Lung (tissue), 12 donors: ENCODE data around the gene MIX23. TPM values are rescaled to one million over a fixed set of nuclear protein-coding genes. Genes with fewer than 3 reads are reported as not detected.

Experiments
- ATAC-seq: fragments of 200-7000 bp; cut with Tn5 transposase; one replicate; pipeline ENCODE4 v1.9.1; 2020; ENCODE audit warnings: moderate number of reproducible peaks; ENCODE audit not compliant: insufficient read depth, low FRiP score
- DNase-seq, 3 donors: peaks; one replicate each; pipeline ENCODE4 v3.0.0-alpha.2; 2013 to 2017
- H3K27ac ChIP-seq, 2 donors: one replicate each; pipeline ENCODE4 v1.5.1; 2013; ENCODE audit warnings: mild to moderate bottlenecking in 2 of 2, moderate library complexity in 2 of 2, control low read depth in 1 of 2, inconsistent platforms in 1 of 2, low read depth in 1 of 2, low read length in 1 of 2
- H3K27me3 ChIP-seq, 3 donors: one replicate each; pipeline ENCODE4 v1.5.1; 2013; ENCODE audit warnings: low read length in 2 of 3; ENCODE audit not compliant: control insufficient read depth in 3 of 3, insufficient read depth in 3 of 3
- H3K36me3 ChIP-seq, 4 donors: one replicate each; pipeline ENCODE4 v1.5.1; 2013; ENCODE audit warnings: low read length in 4 of 4, mild to moderate bottlenecking in 1 of 4, moderate library complexity in 1 of 4; ENCODE audit not compliant: control insufficient read depth in 4 of 4, insufficient read depth in 4 of 4
- H3K4me1 ChIP-seq, 5 donors: one replicate each; pipeline ENCODE4 v1.5.1; 2013; ENCODE audit warnings: low read length in 5 of 5, mild to moderate bottlenecking in 2 of 5, moderate library complexity in 1 of 5; ENCODE audit not compliant: control insufficient read depth in 5 of 5, insufficient read depth in 5 of 5
- H3K4me3 ChIP-seq: one replicate; pipeline ENCODE4 v1.5.1; 2013; ENCODE audit warnings: mild to moderate bottlenecking, control low read depth, moderate library complexity
- H3K9ac ChIP-seq, 2 donors: one replicate each; pipeline ENCODE4 v1.5.1; 2013; ENCODE audit warnings: low read length in 2 of 2, control low read depth in 1 of 2; ENCODE audit not compliant: insufficient read depth in 1 of 2
- H3K9me3 ChIP-seq, 4 donors: one replicate each; pipeline ENCODE4 v1.5.1; 2013; ENCODE audit warnings: low read length in 3 of 4, mild to moderate bottlenecking in 1 of 4, moderate library complexity in 1 of 4; ENCODE audit not compliant: control insufficient read depth in 4 of 4, insufficient read depth in 3 of 4
- CTCF ChIP-seq: IDR thresholded peaks from 2 replicates; pipeline ENCODE4 v1.5.1; 2012; ENCODE audit warnings: mild to moderate bottlenecking; ENCODE audit errors: control extremely low read depth, extremely low read depth
- WGBS, 2 donors: extraction: QIAGEN DNeasy Blood & Tissue Kit; methylation state at CpG; one replicate each; pipeline ENCODE4 v1.1.7; 2013; 5-methylcytosine and 5-hydroxymethylcytosine counted together
- polyA plus RNA-seq, 2 donors: library from polyadenylated mRNA; stranded (reverse); fragments of 200-250 nt; gene quantifications; one replicate each; pipeline ENCODE4 v1.2.1, GENCODE V29; 2013
- total RNA-seq, 2 donors: library from RNA; depleted of rRNA in 1 of 2; stranded (reverse); fragments of >200 nt in 1 of 2; gene quantifications; one replicate each; pipeline ENCODE4 v1.2.1, GENCODE V29; 2014 to 2021
- donor health status: control.
- donor health status: control.
- donor health status: Bipolar disorder and iron deficiency.
- donor health status: healthy.
- donor health status: DM: yes; HTN: yes; CAD: no.

MIX23 gene
- total and polyA plus RNA-seq, 4 donors = 17.8 to 40.4 (median 21.4) TPM

- DNase-seq = peak; percentile 95 to 97 (median 96)
- Histone ChIP-seq H3K9ac (peak within 1 kb of the TSS; percentile 80 to 94), H3K27ac (peak within 1 kb of the TSS; percentile 90 to 94), H3K36me3 (peaks cover 0 to 4% (median under 1%) of the 10 kb centered on the region in 4 donors), H3K27me3 (no peaks in the 10 kb centered on the region), H3K9me3 (no peaks in the 10 kb centered on the region), H3K4me1 (peaks cover 0 to 10% (median 2%) of the 10 kb centered on the region in 5 donors), H3K4me3 (peak within 1 kb of the TSS; percentile 80)
- 1% methylated on average over 50 to 52 of the region's 52 CpGs for WGBS, 2 donors
- peak; percentile 57 for TF ChIP-seq CTCF
- ATAC-seq = peak; percentile 99
Measured at GRCh38 chr3:122383771-122384697, 1.0 kb upstream of the MIX23 start, which contains the start of gene FAM162A. FAM162A (plus strand) TSS chr3:122384182; CDS start chr3:122384266, 84 bp downstream.

DNA sequence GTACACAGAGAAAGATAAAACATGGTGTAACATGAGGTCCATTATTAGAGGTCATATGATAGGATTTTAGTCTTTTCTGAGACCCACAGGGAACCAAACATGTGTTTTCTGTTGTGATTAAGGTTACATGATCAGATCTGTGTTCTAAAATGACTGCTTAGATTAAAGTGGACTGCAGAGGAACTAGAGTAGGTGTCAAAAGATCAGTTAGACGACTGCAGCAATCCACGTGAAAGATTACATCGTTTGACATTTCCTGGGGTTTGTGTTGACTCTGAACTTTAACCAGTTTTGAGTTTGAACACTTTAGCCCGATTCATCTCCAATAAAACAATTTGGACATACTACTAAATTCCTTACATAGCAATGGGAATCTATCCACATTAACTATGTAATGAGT lies 5.1 kb downstream of the MIX23 start:
- 38 to 66% methylated on average over 4 of the region's 4 CpGs for WGBS, 2 donors
- TF ChIP-seq CTCF = no peak

GRCh38 chr3:122374034-122374433 lies 9.0 kb downstream of the MIX23 start:
- Histone ChIP-seq H3K4me3 (no peak overlapping the region), H3K27ac (no peak overlapping the region), H3K9me3 (no peaks in the 10 kb centered on the region), H3K27me3 (no peaks in the 10 kb centered on the region), H3K36me3 (peaks cover 3 to 7% (median 6%) of the 10 kb centered on the region in 4 donors), H3K9ac (no peak overlapping the region), H3K4me1 (no peaks in the 10 kb centered on the region)
- 98 to 100% methylated on average over 1 of the region's 1 CpG for WGBS, 2 donors
- DNase-seq = no peak
- ATAC-seq = no peak
- no peak for TF ChIP-seq CTCF

More for the DNA sequence above, 5.1 kb downstream of the MIX23 start:
- ATAC-seq (no peak), DNase-seq (no peak)
- H3K27me3 ChIP-seq = no peaks in the 10 kb centered on the region
- no peak overlapping the region for H3K27ac ChIP-seq
- H3K9ac ChIP-seq = no peak overlapping the region
- H3K4me1 ChIP-seq = peaks cover 0 to 8% (median 2%) of the 10 kb centered on the region in 5 donors
- no peak overlapping the region for H3K4me3 ChIP-seq
- H3K9me3 ChIP-seq = no peaks in the 10 kb centered on the region
- H3K36me3 ChIP-seq = peaks cover 0 to 9% (median 2%) of the 10 kb centered on the region in 4 donors
